ENCODE results near the gene USP30. TPM values are rescaled to one million over a fixed set of nuclear protein-coding genes. Genes with fewer than 3 reads are reported as not detected.

The USP30 gene
- total RNA-seq, 4 donors from 2014 or later, result 22.8 to 43.9 (median 26.0) TPM

GRCh38 chr12:109114644-109115043 is 62.3 kb downstream of the USP30 start:
- peak overlapping the region; percentile 85 for H3K27ac ChIP-seq
- no peak for DNase-seq (ENCODE audit: low spot score in 2 of 2)
- no peaks in the 10 kb centered on the region for H3K27me3 ChIP-seq
- WGBS, result 65% methylated on average over 2 of the region's 2 CpGs
- H3K36me3 ChIP-seq, result no peaks in the 10 kb centered on the region
- H3K4me1 ChIP-seq, result peaks cover 65% of the 10 kb centered on the region
- TF ChIP-seq EP300 (IDR thresholded peaks at IDR 0.05) (no peak), POLR2A (IDR thresholded peaks at IDR 0.05) (no peak), CTCF (IDR thresholded peaks at IDR 0.05) (no peak), POLR2AphosphoS5 (IDR thresholded peaks at IDR 0.05) (no peak)
- H3K4me3 ChIP-seq, result no peak overlapping the region
- no peaks in the 10 kb centered on the region for H3K9me3 ChIP-seq

GRCh38 chr12:109115404-109115757 is 63.0 kb downstream of the USP30 start:
- H3K4me1 ChIP-seq, result peaks cover 62% of the 10 kb centered on the region
- H3K4me3 ChIP-seq, result no peak overlapping the region
- no peaks in the 10 kb centered on the region for H3K27me3 ChIP-seq
- no peaks in the 10 kb centered on the region for H3K36me3 ChIP-seq
- H3K9me3 ChIP-seq, result no peaks in the 10 kb centered on the region
- no peak for TF ChIP-seq POLR2AphosphoS5 (IDR thresholded peaks at IDR 0.05)
- no peak for TF ChIP-seq EP300 (IDR thresholded peaks at IDR 0.05)
- no peak for TF ChIP-seq CTCF (IDR thresholded peaks at IDR 0.05)
- TF ChIP-seq POLR2A (IDR thresholded peaks at IDR 0.05), result no peak
- DNase-seq (ENCODE audit: low spot score in 2 of 2), result no peak
- 68% methylated on average over 3 of the region's 3 CpGs for WGBS
- peak overlapping the region; percentile 85 for H3K27ac ChIP-seq

GRCh38 chr12:109115758-109116610 is 63.6 kb downstream of the USP30 start, which contains the start of gene ACACB:
ACACB (plus strand) TSS chr12:109116587; CDS start chr12:109139406, 22,819 bp downstream.
- DNase-seq (ENCODE audit: low spot score in 2 of 2), result peak; percentile 80 to 89
- H3K27ac ChIP-seq, result peak within 1 kb of the TSS; percentile 85
- H3K9me3 ChIP-seq, result no peaks in the 10 kb centered on the region
- peaks cover 56% of the 10 kb centered on the region for H3K4me1 ChIP-seq
- H3K4me3 ChIP-seq, result peak within 1 kb of the TSS; percentile 5
- no peaks in the 10 kb centered on the region for H3K27me3 ChIP-seq
- peak in 2 of 3 donors; percentile 81 to 91 for TF ChIP-seq POLR2AphosphoS5 (IDR thresholded peaks at IDR 0.05)
- no peak for TF ChIP-seq CTCF (IDR thresholded peaks at IDR 0.05)
- TF ChIP-seq POLR2A (IDR thresholded peaks at IDR 0.05), result no peak
- peak; percentile 60 for TF ChIP-seq EP300 (IDR thresholded peaks at IDR 0.05)
- 64% methylated on average over 14 of the region's 14 CpGs for WGBS
- H3K36me3 ChIP-seq, result no peaks in the 10 kb centered on the region

- peak overlapping the region; percentile 5 for H3K4me3 ChIP-seq
- 80% methylated on average over 12 of the region's 12 CpGs for WGBS
- no peaks in the 10 kb centered on the region for H3K27me3 ChIP-seq
- H3K9me3 ChIP-seq, result no peaks in the 10 kb centered on the region
- TF ChIP-seq POLR2AphosphoS5 (IDR thresholded peaks at IDR 0.05) (no peak), CTCF (IDR thresholded peaks at IDR 0.05) (no peak), EP300 (IDR thresholded peaks at IDR 0.05) (no peak), POLR2A (IDR thresholded peaks at IDR 0.05) (no peak)
- H3K27ac ChIP-seq, result peak overlapping the region; percentile 85
- no peaks in the 10 kb centered on the region for H3K36me3 ChIP-seq
- peaks cover 53% of the 10 kb centered on the region for H3K4me1 ChIP-seq
- peak in 1 of 2 donors; percentile 54 for DNase-seq (ENCODE audit: low spot score in 2 of 2)
Observed at GRCh38 chr12:109116611-109116949, 64.2 kb downstream of the USP30 start.

GRCh38 chr12:109120095-109120494 is 67.7 kb downstream of the USP30 start:
- no peak for DNase-seq (ENCODE audit: low spot score in 2 of 2)
- Histone ChIP-seq H3K27me3 (no peaks in the 10 kb centered on the region), H3K27ac (no peak overlapping the region), H3K4me1 (peaks cover 22% of the 10 kb centered on the region), H3K36me3 (no peaks in the 10 kb centered on the region), H3K4me3 (no peak overlapping the region), H3K9me3 (no peaks in the 10 kb centered on the region)
- no peak for TF ChIP-seq CTCF (IDR thresholded peaks at IDR 0.05)
- TF ChIP-seq POLR2A (IDR thresholded peaks at IDR 0.05), result no peak
- 71% methylated on average over 2 of the region's 2 CpGs for WGBS

All from suprapubic skin (tissue), 4 donors.